ENCODE results near the gene GPX7. TPM values are rescaled to one million over a fixed set of nuclear protein-coding genes. Genes with fewer than 3 reads are reported as not detected.

The GPX7 gene
- total RNA-seq, result 10 to 100 TPM; 14.8 to 17.0 TPM

DNA sequence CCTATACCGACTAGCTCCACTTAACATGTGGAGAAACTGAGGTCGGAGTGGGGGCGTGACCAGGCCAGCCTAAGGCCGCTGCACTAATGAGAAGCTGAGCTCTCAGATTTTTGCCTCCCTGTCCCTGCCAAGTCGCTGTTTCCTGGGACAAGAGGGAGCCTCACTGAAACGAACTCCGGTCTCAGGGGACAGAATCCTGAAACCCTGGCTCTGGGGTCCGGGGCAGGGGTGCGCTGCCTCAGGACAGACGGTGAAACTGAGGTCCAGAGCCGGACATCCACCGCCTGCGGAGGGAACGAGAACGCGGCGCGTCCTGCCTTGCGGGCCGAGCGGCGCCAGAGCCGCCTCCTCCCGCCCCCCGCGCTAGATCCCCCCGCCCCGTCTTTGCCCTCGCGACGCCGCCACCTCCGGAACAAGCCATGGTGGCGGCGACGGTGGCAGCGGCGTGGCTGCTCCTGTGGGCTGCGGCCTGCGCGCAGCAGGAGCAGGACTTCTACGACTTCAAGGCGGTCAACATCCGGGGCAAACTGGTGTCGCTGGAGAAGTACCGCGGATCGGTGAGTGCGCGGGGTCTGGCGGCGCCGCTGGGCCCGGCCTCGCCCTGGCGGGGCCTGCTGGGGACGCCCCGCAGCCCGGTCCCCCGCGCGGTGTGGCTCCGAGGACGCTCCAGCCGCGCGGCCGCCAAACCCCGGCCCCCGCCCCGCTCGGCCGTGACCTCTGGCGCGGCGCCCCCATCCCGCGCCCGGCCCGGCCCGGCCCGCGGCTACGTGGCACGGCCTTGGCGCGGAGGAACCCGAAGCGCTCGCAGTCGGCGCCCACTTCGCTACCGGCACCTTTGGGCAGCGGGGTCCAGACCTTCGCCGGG lies at the start of gene GPX7:
GPX7 (plus strand) TSS at position 381 of the 865 bp plus-strand sequence; CDS start at position 420, 39 bp downstream.

DNA sequence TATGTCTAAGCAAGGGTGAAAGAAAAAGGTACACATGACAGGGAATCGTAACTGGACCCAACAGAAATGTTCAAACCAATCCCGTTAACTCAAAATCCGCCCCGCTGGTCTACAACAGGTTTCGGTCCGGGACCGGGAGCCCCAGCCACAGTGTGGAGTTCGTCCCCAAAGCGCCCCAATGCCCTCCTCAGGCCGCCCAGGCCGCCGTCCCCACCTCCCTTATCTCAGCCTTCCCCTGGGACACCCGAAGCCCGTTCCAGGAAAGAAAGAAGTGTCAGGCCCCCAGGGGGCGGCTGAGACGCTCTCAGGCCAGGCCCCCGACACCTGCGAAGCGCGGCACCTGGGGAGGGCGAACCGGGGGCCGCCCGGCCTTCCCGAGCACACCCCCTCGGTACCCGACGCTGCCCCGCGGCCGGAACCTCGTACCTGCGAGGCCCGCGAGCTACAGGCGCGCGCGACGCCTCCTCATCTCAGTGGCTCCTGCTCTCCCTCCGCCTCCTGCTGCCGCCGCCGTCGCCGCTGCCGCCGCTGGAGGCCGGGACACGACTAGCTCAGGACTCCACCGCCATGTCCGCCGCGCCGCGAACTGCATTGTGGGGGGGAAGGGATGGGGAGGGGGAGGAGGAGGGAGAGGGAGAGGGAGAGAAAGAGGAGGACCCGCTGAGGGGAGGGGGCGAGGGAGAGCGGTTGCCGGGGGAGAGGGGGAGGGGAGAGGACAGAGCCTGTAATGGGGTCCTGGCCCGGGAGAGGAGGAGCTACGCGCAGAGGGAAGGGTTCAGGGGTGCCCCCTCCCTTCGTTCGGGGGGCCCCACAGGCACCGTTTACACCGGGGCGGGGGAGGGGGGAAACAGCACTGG lies 49.4 kb upstream of the GPX7 start, which contains the start of gene TUT4:
TUT4 (minus strand) TSS at position 588 of the 857 bp plus-strand sequence. CDS start 26,812 bp downstream, outside the sequence.

DNA sequence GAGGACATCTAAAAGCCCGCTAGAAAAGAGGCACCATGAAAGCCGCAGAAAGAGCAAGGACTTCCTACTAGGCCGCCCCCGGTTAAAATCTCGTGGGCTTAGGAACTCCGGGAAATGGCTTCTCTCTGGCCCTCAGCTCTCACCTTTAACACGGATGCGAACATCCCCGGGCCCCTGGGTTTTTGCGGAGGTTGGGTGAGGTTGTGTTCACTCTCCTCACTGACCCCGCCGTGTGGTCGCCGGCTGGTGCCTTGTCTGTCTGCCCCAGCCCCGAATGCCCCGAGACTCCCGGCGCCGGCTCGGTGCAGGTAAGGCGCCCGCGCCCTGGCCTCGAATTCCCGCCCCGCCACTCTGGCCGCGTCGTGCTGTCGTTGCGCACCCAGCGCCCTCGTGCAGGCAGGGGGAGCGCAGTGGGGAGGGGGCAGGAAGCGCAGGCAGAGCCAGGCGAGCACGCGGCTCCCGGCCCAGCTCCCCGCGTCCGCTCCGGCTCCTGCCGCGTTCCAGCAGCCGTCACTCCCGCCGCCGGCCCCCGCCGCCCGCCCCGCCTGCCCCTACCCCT lies 30.6 kb downstream of the GPX7 start, which contains the start of gene SHISAL2A:
SHISAL2A (plus strand) TSS at position 437 of the 559 bp plus-strand sequence. CDS start 326 bp downstream, outside the sequence.

Other genes starting within 250 kb of the GPX7 start
- 10 to 100 TPM; 42.0 to 50.6 TPM for gene CC2D1B, start 236.2 kb upstream of the GPX7 start, total RNA-seq
- 10 to 100 TPM in 1 of 2 donors, 1 to 10 TPM in 1; 5.5 to 23.0 TPM for gene ORC1, start 197.9 kb upstream of the GPX7 start, total RNA-seq
- 10 to 100 TPM in 1 of 2 donors, 1 to 10 TPM in 1; 6.5 to 11.3 TPM for gene PRPF38A, start 197.8 kb upstream of the GPX7 start, total RNA-seq
- gene TUT4, start 49.3 kb upstream of the GPX7 start, total RNA-seq, result 10 to 100 TPM; 17.9 to 23.6 TPM
- not detected for gene SHISAL2A, start 30.8 kb downstream of the GPX7 start, total RNA-seq
- 10 to 100 TPM; 15.8 to 23.6 TPM for gene COA7, start 96.0 kb downstream of the GPX7 start, total RNA-seq
- 10 to 100 TPM; 30.6 to 38.5 TPM for gene ZYG11B, start 124.1 kb downstream of the GPX7 start, total RNA-seq
- gene ZYG11A, start 240.4 kb downstream of the GPX7 start, total RNA-seq, result 1 to 10 TPM in 1 of 2 donors, not detected in 1; 1.3 TPM